Measurements from ENCODE around the gene TM4SF1. TPM values are rescaled to one million over a fixed set of nuclear protein-coding genes. Genes with fewer than 3 reads are reported as not detected.

Gene TM4SF1
- total and polyA plus RNA-seq, 9 of the 15 experiments (the other 6 are each of a cell fraction or from before 2014, with no cell fraction given), result 0.06 to 0.44 (median 0.08) TPM; not detected in 4

DNA sequence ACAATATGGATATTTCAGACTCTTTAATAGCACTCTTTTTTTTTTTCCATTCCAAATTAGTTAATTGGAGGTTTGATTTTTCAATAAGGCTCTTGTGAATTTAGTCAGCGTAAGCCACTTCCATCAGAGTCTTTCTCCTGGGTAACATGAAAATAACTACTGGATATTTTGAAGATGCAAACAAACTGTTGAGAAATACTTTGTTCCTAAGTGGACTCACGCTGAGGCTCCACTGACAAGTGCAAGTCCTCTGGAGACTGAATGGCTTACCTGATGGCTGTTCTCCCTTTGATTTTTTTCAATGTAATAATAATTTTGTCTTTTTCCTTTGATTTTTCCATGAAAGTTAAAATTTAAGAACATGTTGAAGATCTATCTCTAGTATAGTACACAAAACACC is 26.0 kb upstream of the TM4SF1 start:
- BruUV-seq (replicated peaks), result no TSS peak
- Histone ChIP-seq H4K20me1 (replicated peaks; ENCODE audit: control insufficient read depth, insufficient read depth, low read length) (no peaks in the 10 kb centered on the region), H3K27ac (ENCODE audit: extremely low read depth, low read depth, low read length) (no peak overlapping the region), H2AFZ (ENCODE audit: low read depth, low read length) (no peak overlapping the region), H3K36me3 (ENCODE audit: control insufficient read depth, insufficient read depth, low read length) (no peaks in the 10 kb centered on the region), H3K9me1 (ENCODE audit: control insufficient read depth, insufficient read depth, low read length) (no peaks in the 10 kb centered on the region), H3K4me3 (no peak overlapping the region), H3K9me3 (replicated peaks; ENCODE audit: control insufficient read depth, insufficient read depth, low read depth, low read length) (no peaks in the 10 kb centered on the region), H3K9ac (ENCODE audit: insufficient read depth in 1 of 2, low read depth in 2 of 2, low read length in 2 of 2) (no peak overlapping the region), H3K4me2 (ENCODE audit: insufficient read depth, low read length) (no peak overlapping the region), H3K79me2 (ENCODE audit: control insufficient read depth, insufficient read depth, low read length) (no peaks in the 10 kb centered on the region), H3K27me3 (ENCODE audit: control insufficient read depth in 2 of 2, insufficient read depth in 2 of 2, low read length in 2 of 2) (no peaks in the 10 kb centered on the region), H3K4me1 (replicated peaks in 1 of 2; ENCODE audit: control insufficient read depth in 2 of 2, insufficient read depth in 2 of 2, low read length in 2 of 2) (no peaks in the 10 kb centered on the region)
- no peak for FAIRE-seq
- intact Hi-C loops (cut with micrococcal nuclease) (no loop called here), in situ Hi-C loops (cut with MboI) (loop anchor here (10.0 kb wide), 1 partner anchor 1349 kb away; no protein-coding TSS in a partner anchor)
- WGBS (ENCODE audit: insufficient coverage, low coverage, missing lambda C conversion rate), result 0% methylated on average over 2 of the region's 2 CpGs
- CTCF ChIA-PET (ENCODE audit: low intra/inter-chr PET ratio), result no interaction called here
- POLR2A ChIA-PET, result no interaction called here
- ATAC-seq, result no peak
- no peak for DNase-seq (ENCODE audit: extremely low read depth in 1 of 4, low spot score in 3 of 4)
- TF ChIP-seq, protein P1, sequence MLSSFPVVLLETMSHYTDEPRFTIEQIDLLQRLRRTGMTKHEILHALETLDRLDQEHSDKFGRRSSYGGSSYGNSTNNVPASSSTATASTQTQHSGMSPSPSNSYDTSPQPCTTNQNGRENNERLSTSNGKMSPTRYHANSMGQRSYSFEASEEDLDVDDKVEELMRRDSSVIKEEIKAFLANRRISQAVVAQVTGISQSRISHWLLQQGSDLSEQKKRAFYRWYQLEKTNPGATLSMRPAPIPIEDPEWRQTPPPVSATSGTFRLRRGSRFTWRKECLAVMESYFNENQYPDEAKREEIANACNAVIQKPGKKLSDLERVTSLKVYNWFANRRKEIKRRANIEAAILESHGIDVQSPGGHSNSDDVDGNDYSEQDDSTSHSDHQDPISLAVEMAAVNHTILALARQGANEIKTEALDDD (IDR thresholded peaks at IDR 0.05), result no peak
- no peak for TF ChIP-seq ESRRA (IDR thresholded peaks at IDR 0.05; ENCODE audit: borderline replicate concordance, low read depth)
- TF ChIP-seq GTF2A2 (tag; IDR thresholded peaks at IDR 0.05), result no peak
- TF ChIP-seq GABPB2 (CRISPR knock-in tag; conservative IDR thresholded peaks at IDR 0.05), result no peak
- TF ChIP-seq GATA2 (CRISPR knock-in tag; IDR thresholded peaks at IDR 0.05), result no peak
- TF ChIP-seq STAT5B (CRISPR knock-in tag; IDR thresholded peaks at IDR 0.05), result no peak
- no peak for TF ChIP-seq PCBP2 (IDR thresholded peaks at IDR 0.05; ENCODE audit: low read depth, low read length, poor library complexity, severe bottlenecking)
- TF ChIP-seq THRA (IDR thresholded peaks at IDR 0.05), result no peak
- TF ChIP-seq NUFIP1 (IDR thresholded peaks at IDR 0.05; ENCODE audit: partially characterized antibody), result no peak
- TF ChIP-seq ARID4B (CRISPR knock-in tag; IDR thresholded peaks at IDR 0.05), result no peak
- no peak for TF ChIP-seq TAL1 (IDR thresholded peaks at IDR 0.05)
- no peak for TF ChIP-seq SNRNP70 (optimal IDR thresholded peaks at IDR 0.05; ENCODE audit: low read depth, low read length)
- no peak for TF ChIP-seq FOXK1 (CRISPR knock-in tag; IDR thresholded peaks at IDR 0.05; ENCODE audit: borderline replicate concordance)
- TF ChIP-seq ZNF707 (CRISPR knock-in tag; conservative IDR thresholded peaks at IDR 0.05), result no peak
- TF ChIP-seq E4F1 (CRISPR knock-in tag; IDR thresholded peaks at IDR 0.05; ENCODE audit: borderline replicate concordance), result no peak
